ENCODE data around the gene ZNF90.

GRCh38 chr19:20107301-20107700, 29.5 kb downstream of the ZNF90 start:
- TF ChIP-seq CTCF (IDR thresholded peaks at IDR 0.05) (no peak), POLR2A (IDR thresholded peaks at IDR 0.05) (no peak), EP300 (IDR thresholded peaks at IDR 0.05) (no peak)
